ENCODE data around the gene IRAK2. TPM values are rescaled to one million over a fixed set of nuclear protein-coding genes. Genes with fewer than 3 reads are reported as not detected.
A peak's percentile ranks its signal among the peaks of the same experiment; 100 is the strongest.

IRAK2 gene
- total RNA-seq, 1 donor from 2014 or later = 2.0 TPM

DNA sequence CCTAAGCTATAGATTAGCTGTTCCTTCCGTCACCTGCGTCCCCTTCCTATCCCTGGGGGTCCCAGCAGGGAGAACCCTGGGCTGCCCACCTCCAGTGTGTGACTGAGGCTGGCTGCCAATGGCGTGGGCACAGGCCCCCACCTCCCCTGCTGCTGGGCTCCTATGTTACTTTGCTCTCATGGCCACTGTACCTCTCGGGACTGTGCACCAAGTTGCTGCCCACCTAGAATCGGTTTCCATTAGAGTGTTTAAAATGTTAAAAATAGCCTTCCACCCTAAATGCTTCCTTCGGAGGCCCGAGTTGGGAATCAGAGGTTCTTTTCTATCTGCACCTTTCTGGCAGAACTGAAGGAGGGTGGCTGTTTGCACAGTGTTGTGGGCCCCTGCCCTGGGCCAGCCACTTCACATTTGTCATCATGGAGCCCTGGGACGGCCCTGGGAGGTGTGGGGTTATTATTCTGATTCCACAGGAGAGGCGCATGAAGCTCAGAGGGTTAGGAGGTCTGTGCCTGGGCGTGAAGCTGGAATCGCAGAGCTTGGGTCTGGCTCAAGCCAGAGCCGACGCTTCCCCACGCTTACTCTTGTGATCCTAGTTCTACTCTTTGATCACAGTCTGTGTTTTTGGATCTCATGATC lies 29.1 kb downstream of the IRAK2 start:
- no peak for TF ChIP-seq EZH2 (IDR thresholded peaks at IDR 0.05; ENCODE audit: insufficient read depth, low read length)
- no peak for TF ChIP-seq CTCF (IDR thresholded peaks at IDR 0.05; ENCODE audit: insufficient read depth, low read depth, low read length)
- no peak overlapping the region for H3K4me3 ChIP-seq (ENCODE audit: insufficient read depth, low read depth, low read length)
- no peak for FAIRE-seq
- peaks cover 52% of the 10 kb centered on the region for H3K4me1 ChIP-seq (ENCODE audit: insufficient read depth, low read length)
- H4K20me1 ChIP-seq (ENCODE audit: insufficient read depth, low read length) = no peaks in the 10 kb centered on the region
- H3K27me3 ChIP-seq (ENCODE audit: insufficient read depth, low read length) = no peaks in the 10 kb centered on the region
- DNase-seq (ENCODE audit: low read depth) = no peak
- H3K9me3 ChIP-seq (ENCODE audit: insufficient read depth, low read depth, low read length) = no peaks in the 10 kb centered on the region
- no peaks in the 10 kb centered on the region for H3K27me3 Mint-ChIP-seq (ENCODE audit: low read depth, unreplicated experiment)
- H3K4me3 Mint-ChIP-seq (ENCODE audit: unreplicated experiment) = no peak overlapping the region
- H3K27ac ChIP-seq (ENCODE audit: low read depth, low read length) = peak overlapping the region; percentile 98
- peaks cover 35% of the 10 kb centered on the region for H3K4me1 Mint-ChIP-seq (ENCODE audit: low read depth, unreplicated experiment)
- no peaks in the 10 kb centered on the region for H3K79me2 ChIP-seq (ENCODE audit: insufficient read depth, low read length)
- H3K4me2 ChIP-seq (ENCODE audit: low read length) = no peak overlapping the region
- H3K27ac Mint-ChIP-seq (ENCODE audit: unreplicated experiment) = no peak overlapping the region
- peaks cover 3% of the 10 kb centered on the region for H3K36me3 Mint-ChIP-seq (ENCODE audit: low read depth, unreplicated experiment)
- peak overlapping the region; percentile 85 for H3K9ac ChIP-seq (ENCODE audit: low read length)
- H3K9me3 Mint-ChIP-seq (ENCODE audit: unreplicated experiment) = no peaks in the 10 kb centered on the region
- no peak overlapping the region for H2AFZ ChIP-seq (ENCODE audit: low read depth, low read length)
- no peaks in the 10 kb centered on the region for H3K36me3 ChIP-seq (ENCODE audit: insufficient read depth, low read length)

DNA sequence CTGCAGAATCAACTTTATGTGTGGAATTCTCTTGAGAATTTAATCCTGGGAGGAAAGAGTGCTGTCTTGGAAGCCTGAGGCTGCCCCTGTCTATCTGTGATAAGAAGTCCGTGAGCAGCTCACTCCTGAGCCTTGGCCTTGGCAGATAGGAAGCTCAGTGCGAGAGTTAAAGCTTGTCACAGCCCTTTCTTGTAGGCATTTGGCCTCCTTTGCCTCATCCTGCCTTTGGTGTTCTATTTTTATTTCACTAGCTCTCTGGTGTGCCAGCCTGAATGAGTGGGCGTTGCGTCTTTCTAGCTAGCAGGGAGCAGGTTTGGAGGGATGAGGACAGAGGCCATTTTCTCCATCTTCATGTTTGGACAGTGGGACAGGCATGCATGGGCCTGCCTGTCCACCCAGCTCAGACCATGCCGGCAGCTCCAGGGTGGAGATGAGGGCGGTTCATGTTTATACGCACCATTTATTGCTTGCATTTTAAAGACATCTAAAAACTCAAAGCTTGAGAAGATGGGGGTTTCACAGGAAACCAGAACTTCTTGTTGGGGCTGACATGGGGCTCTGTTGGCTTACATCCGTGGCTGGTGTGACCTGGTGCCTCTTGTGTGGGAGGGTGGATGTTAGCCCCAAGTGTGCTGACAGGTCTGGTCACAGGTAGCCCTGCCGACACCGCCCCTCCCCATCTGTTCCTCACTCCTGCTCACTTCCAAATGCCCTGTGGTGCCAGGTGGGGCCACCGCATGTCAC lies 29.8 kb downstream of the IRAK2 start:
- no peaks in the 10 kb centered on the region for H3K9me3 Mint-ChIP-seq (ENCODE audit: unreplicated experiment)
- peaks cover 3% of the 10 kb centered on the region for H3K79me2 ChIP-seq (ENCODE audit: insufficient read depth, low read length)
- H3K27ac Mint-ChIP-seq (ENCODE audit: unreplicated experiment) = no peak overlapping the region
- FAIRE-seq (no peak), DNase-seq (ENCODE audit: low read depth) (no peak)
- no peak overlapping the region for H2AFZ ChIP-seq (ENCODE audit: low read depth, low read length)
- TF ChIP-seq CTCF (IDR thresholded peaks at IDR 0.05; ENCODE audit: insufficient read depth, low read depth, low read length) = no peak
- TF ChIP-seq EZH2 (IDR thresholded peaks at IDR 0.05; ENCODE audit: insufficient read depth, low read length) = no peak
- peaks cover 2% of the 10 kb centered on the region for H3K36me3 Mint-ChIP-seq (ENCODE audit: low read depth, unreplicated experiment)
- H3K27me3 ChIP-seq (ENCODE audit: insufficient read depth, low read length) = no peaks in the 10 kb centered on the region
- H4K20me1 ChIP-seq (ENCODE audit: insufficient read depth, low read length) = no peaks in the 10 kb centered on the region
- H3K4me2 ChIP-seq (ENCODE audit: low read length) = no peak overlapping the region
- no peaks in the 10 kb centered on the region for H3K27me3 Mint-ChIP-seq (ENCODE audit: low read depth, unreplicated experiment)
- H3K4me1 Mint-ChIP-seq (ENCODE audit: low read depth, unreplicated experiment) = peaks cover 36% of the 10 kb centered on the region
- peaks cover 59% of the 10 kb centered on the region for H3K4me1 ChIP-seq (ENCODE audit: insufficient read depth, low read length)
- no peak overlapping the region for H3K4me3 Mint-ChIP-seq (ENCODE audit: unreplicated experiment)
- no peaks in the 10 kb centered on the region for H3K9me3 ChIP-seq (ENCODE audit: insufficient read depth, low read depth, low read length)
- H3K4me3 ChIP-seq (ENCODE audit: insufficient read depth, low read depth, low read length) = no peak overlapping the region
- H3K9ac ChIP-seq (ENCODE audit: low read length) = peak overlapping the region; percentile 2
- no peaks in the 10 kb centered on the region for H3K36me3 ChIP-seq (ENCODE audit: insufficient read depth, low read length)
- peak overlapping the region; percentile 14 for H3K27ac ChIP-seq (ENCODE audit: low read depth, low read length)

Measured in astrocyte (in vitro differentiated cells and primary cell).